ENCODE results near the gene ATXN10. TPM values are rescaled to one million over a fixed set of nuclear protein-coding genes. Genes with fewer than 3 reads are reported as not detected.

The ATXN10 gene
- total and polyA plus RNA-seq, 2 of the 8 experiments (the other 6 are each of a cell fraction or from before 2014, with no cell fraction given), result 134 to 210 TPM

DNA sequence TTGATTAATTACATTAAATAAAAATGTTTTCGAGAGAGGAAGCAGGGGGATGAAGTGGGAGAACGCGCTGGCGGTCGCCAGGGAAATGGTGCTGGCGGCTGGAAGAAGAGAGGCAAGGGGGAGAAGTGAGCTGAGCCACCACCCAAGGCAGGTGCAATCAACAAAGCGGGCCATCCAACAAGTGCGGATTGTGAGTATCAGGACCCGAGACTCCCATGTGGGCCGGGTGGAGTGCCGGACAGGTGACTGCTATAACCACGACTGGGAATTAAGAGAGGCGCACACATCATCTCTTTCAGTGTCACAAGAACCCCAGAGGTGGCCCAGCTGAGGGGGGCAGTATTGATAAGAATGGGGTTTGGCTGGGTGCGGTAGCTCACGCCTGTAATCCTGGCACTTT, 41.2 kb upstream of the ATXN10 start:
- WGBS, 2 experiments (ENCODE audit: extremely low coverage in 1 of 2, insufficient coverage in 1 of 2, insufficient read length in 1 of 2, insufficient replicate concordance in 2 of 2, low coverage in 1 of 2, low lambda C conversion rate in 2 of 2, missing lambda C conversion rate in 1 of 2), result 77% methylated on average over 15 of the region's 15 CpGs; no CpG with 5 or more reads in 1 of the 2 experiments
- Histone ChIP-seq H2BK20ac (ENCODE audit: low read length) (0 out of 2 replicates have a peak overlapping the region, but pooled peaks have one; percentile 48), H2BK120ac (replicated peaks; ENCODE audit: low read depth, low read length) (no peak overlapping the region), H4K5ac (ENCODE audit: insufficient read length, low read depth, low read length) (no peak overlapping the region), H2BK12ac (ENCODE audit: low read depth, low read length) (no peak overlapping the region), H2AFZ (ENCODE audit: low read length) (no peak overlapping the region), H3K27ac (ENCODE audit: low read depth, low read length) (no peak overlapping the region), H3K4ac (replicated peaks; ENCODE audit: insufficient read length, low read depth, low read length) (peak overlapping the region; percentile 75), H4K91ac (replicated peaks; ENCODE audit: insufficient read length, low read length) (peak overlapping the region; percentile 2), H2BK5ac (ENCODE audit: low read depth, low read length) (no peak overlapping the region), H3K9me3 (ENCODE audit: insufficient read depth in 2 of 2, low read depth in 1 of 2, low read length in 1 of 2) (no peaks in the 10 kb centered on the region), H3K23ac (ENCODE audit: insufficient read length) (no peak overlapping the region), H3K4me1 (replicated peaks in 1 of 4; ENCODE audit: control insufficient read depth in 3 of 4, insufficient read depth in 4 of 4, low read length in 3 of 4) (peaks cover 22 to 31% (median 28%) of the 10 kb centered on the region in 4 experiments), H3K79me2 (ENCODE audit: control insufficient read depth in 1 of 2, insufficient read depth in 2 of 2, low read length in 2 of 2) (no peaks in the 10 kb centered on the region), H3K36me3 (ENCODE audit: control insufficient read depth in 2 of 4, insufficient read depth in 4 of 4, low read length in 3 of 4) (no peaks in the 10 kb centered on the region), H3K56ac (replicated peaks; ENCODE audit: insufficient read length, low read depth, low read length) (no peak overlapping the region), H4K8ac (ENCODE audit: extremely low read depth, insufficient read depth, low read length) (0 out of 2 replicates have a peak overlapping the region, but pooled peaks have one; percentile 28), H3K18ac (ENCODE audit: extremely low read depth, low read length) (no peak overlapping the region), H3K27me3 (replicated peaks in 1 of 4; ENCODE audit: control insufficient read depth in 3 of 4, extremely low read depth in 1 of 4, insufficient read depth in 3 of 4, low read length in 3 of 4) (no peaks in the 10 kb centered on the region; a peak in 3 of 7 replicates), H3K9ac (replicated peaks in 1 of 4; ENCODE audit: extremely low read depth in 1 of 4, low read depth in 3 of 4, low read length in 3 of 4) (no peak overlapping the region), H4K20me1 (replicated peaks in 1 of 2; ENCODE audit: control insufficient read depth in 1 of 2, insufficient read depth in 2 of 2, low read length in 2 of 2) (no peaks in the 10 kb centered on the region), H3K14ac (ENCODE audit: insufficient read length) (no peak overlapping the region), H2BK15ac (ENCODE audit: low read length) (no peak overlapping the region), H3K4me2 (ENCODE audit: insufficient read depth in 1 of 2, low read depth in 2 of 2, low read length in 2 of 2) (peak overlapping the region; percentile 22 to 24; a peak in 1 of 4 replicates), H2AK5ac (ENCODE audit: low read depth, low read length) (no peak overlapping the region), H3K23me2 (ENCODE audit: low read depth, low read length) (no peaks in the 10 kb centered on the region), H3K4me3 (ENCODE audit: extremely low read depth in 1 of 4, insufficient read depth in 2 of 4, low read depth in 3 of 4, low read length in 4 of 4) (no peak overlapping the region), H3K79me1 (ENCODE audit: low read depth, low read length) (no peaks in the 10 kb centered on the region)
- DNase-seq (ENCODE audit: low read depth in 1 of 2, low spot score in 2 of 2), result no peak
- CTCF ChIA-PET (ENCODE audit: partially characterized antibody), result interaction anchor here (0.5 to 3.6 kb wide), 7 partner anchors 11 to 488 kb away, joined by 3 to 12 read pairs (median 4); no protein-coding TSS in a partner anchor
- no peak for FAIRE-seq
- no peak for TF ChIP-seq YY1 (IDR thresholded peaks at IDR 0.05; ENCODE audit: low read depth, low read length)
- TF ChIP-seq SIX5 (IDR thresholded peaks at IDR 0.05; ENCODE audit: low read depth, low read length), result no peak
- no peak for TF ChIP-seq TBP (IDR thresholded peaks at IDR 0.05; ENCODE audit: low read depth, low read length)
- TF ChIP-seq, protein P1, sequence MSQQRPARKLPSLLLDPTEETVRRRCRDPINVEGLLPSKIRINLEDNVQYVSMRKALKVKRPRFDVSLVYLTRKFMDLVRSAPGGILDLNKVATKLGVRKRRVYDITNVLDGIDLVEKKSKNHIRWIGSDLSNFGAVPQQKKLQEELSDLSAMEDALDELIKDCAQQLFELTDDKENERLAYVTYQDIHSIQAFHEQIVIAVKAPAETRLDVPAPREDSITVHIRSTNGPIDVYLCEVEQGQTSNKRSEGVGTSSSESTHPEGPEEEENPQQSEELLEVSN (IDR thresholded peaks at IDR 0.05), result no peak
- TF ChIP-seq ZNF274 (IDR thresholded peaks at IDR 0.05; ENCODE audit: borderline replicate concordance, extremely low read depth, low read length), result no peak
- TF ChIP-seq SP1 (IDR thresholded peaks at IDR 0.05; ENCODE audit: low read depth, low read length), result no peak
- POLR2A ChIA-PET (ENCODE audit: partially characterized antibody), result no interaction called here

Measured in H1 (cell line).